H1 (cell line): ENCODE data around the gene MYO5A. TPM values are rescaled to one million over a fixed set of nuclear protein-coding genes. Genes with fewer than 3 reads are reported as not detected.

Experiments
- TAF7 ChIP-seq: optimal IDR thresholded peaks from 2 replicates; pipeline ENCODE3; 2011; ENCODE audit warnings: low read depth, mild to moderate bottlenecking, inconsistent platforms, low read length, moderate library complexity, borderline replicate concordance
- polyA plus RNA-seq, 7 experiments: library from polyadenylated mRNA; depleted of rRNA in 3 of 7; stranded (reverse) in 5 of 7; unstranded in 2 of 7; fragments of >200 nt in 5 of 7; fragments of 200-250 nt in 2 of 7; gene quantifications; 1 replicate in 5 of 7; 2 replicates in 1 of 7; 4 replicates in 1 of 7; pipeline versions ENCODE4 v1.2.1 to v1.2.3, GENCODE V29; 2011 to 2013; ENCODE audit warnings: missing spikeins in 2 of 7, mixed read lengths in 2 of 7
- total RNA-seq: library from RNA; stranded (reverse); fragmentation: NEBNext Ultra II Directional; extraction: Animal tissue kit (Norgen Biotek cat#: 25700); gene quantifications from 2 replicates; pipeline ENCODE4 v1.2.1, GENCODE V29; 2021

MYO5A gene
- total and polyA plus RNA-seq, 2 of the 8 experiments (the other 6 are each of a cell fraction or from before 2014, with no cell fraction given): 11.4 to 24.7 TPM

DNA sequence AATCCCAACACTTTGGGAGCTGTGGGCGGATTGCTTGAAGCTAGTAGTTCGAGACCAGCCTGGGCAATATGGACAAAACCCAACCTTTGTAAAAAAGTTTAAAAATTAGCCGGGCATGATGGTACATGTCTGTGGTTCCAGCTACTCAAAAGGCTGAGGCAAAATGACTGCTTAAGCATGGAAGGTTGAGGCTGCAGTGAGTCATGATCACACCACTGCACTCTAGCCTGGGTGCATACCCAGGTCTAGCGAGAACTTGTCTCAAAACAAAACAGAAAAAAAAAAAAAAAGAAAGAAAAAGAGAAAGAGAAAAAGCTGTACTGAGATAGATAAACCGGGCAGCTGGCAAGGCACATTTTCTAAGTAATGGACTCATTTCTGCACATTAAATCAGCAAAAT, 29.5 kb upstream of the MYO5A start (continued):
- TF ChIP-seq TAF7: no peak
- TF ChIP-seq, all 59 proteins: peak for 0
